HepG2 (cell line): ENCODE data around the gene TSEN54. TPM values are rescaled to one million over a fixed set of nuclear protein-coding genes. Genes with fewer than 3 reads are reported as not detected.

Experiments
- AGO2 ChIP-seq: fragments of 200-400 bp; formaldehyde crosslinking; optimal IDR thresholded peaks from 2 replicates; pipeline ENCODE3; 2017; ENCODE audit warnings: mild to moderate bottlenecking, low read depth, low read length, moderate library complexity
- BCL3 ChIP-seq: sonication (generic); formaldehyde crosslinking; IDR thresholded peaks from 2 replicates; pipeline ENCODE4 v1.5.1; 2020; ENCODE audit warnings: mild to moderate bottlenecking, missing genetic modification reagents, moderate library complexity
- CEBPB ChIP-seq: IDR thresholded peaks from 2 replicates; pipeline ENCODE4 v1.6.1; 2011; ENCODE audit warnings: low read depth, low read length, improper control_type of control experiment, borderline replicate concordance
- CHD2 ChIP-seq: IDR thresholded peaks from 2 replicates; pipeline ENCODE4 v1.6.1; 2011; ENCODE audit warnings: low read depth, low read length, improper control_type of control experiment
- EHMT2 ChIP-seq: fragments of 200-600 bp; sonication (generic); IDR thresholded peaks from 2 replicates; pipeline ENCODE4 v1.7.0; 2017; ENCODE audit warnings: antibody characterized with exemption, low read depth, low read length, borderline replicate concordance
- ELF3 ChIP-seq: IDR thresholded peaks from 2 replicates; pipeline ENCODE4 v1.6.1; 2016; ENCODE audit warnings: missing genetic modification reagents, missing compliant biosample characterization
- ETV5 ChIP-seq: IDR thresholded peaks from 2 replicates; pipeline ENCODE4 v1.6.1; 2018; ENCODE audit warnings: missing biosample characterization, missing genetic modification reagents, inconsistent platforms, borderline replicate concordance
- FOXP4 ChIP-seq: sonication (generic); formaldehyde crosslinking; IDR thresholded peaks from 2 replicates; pipeline ENCODE4 v1.4.0; 2020; ENCODE audit warnings: missing genetic modification reagents
- GATAD1 ChIP-seq: IDR thresholded peaks from 2 replicates; pipeline ENCODE4 v1.6.1; 2016; ENCODE audit warnings: missing genetic modification reagents, missing compliant biosample characterization
- HDAC6 ChIP-seq: fragments of 200-600 bp; sonication (generic); IDR thresholded peaks from 2 replicates; pipeline ENCODE4 v1.7.0; 2017; ENCODE audit warnings: mild to moderate bottlenecking, antibody characterized with exemption, low read length, low read depth
- HNRNPL ChIP-seq: fragments of 200-400 bp; formaldehyde crosslinking; IDR thresholded peaks from 2 replicates; pipeline ENCODE4 v1.6.1; 2017; ENCODE audit warnings: mild to moderate bottlenecking, low read depth, low read length
- MBD4 ChIP-seq: IDR thresholded peaks from 2 replicates; pipeline ENCODE4 v1.6.1; 2012; ENCODE audit warnings: low read length, inconsistent platforms, borderline replicate concordance
- PPARG ChIP-seq: conservative IDR thresholded peaks from 2 replicates; pipeline ENCODE4 v1.6.1; 2016; ENCODE audit warnings: missing biosample characterization, missing genetic modification reagents
- RELA ChIP-seq: sonication (generic); formaldehyde crosslinking; IDR thresholded peaks from 2 replicates; pipeline ENCODE4 v1.4.0; 2020; ENCODE audit warnings: missing genetic modification reagents
- RXRB ChIP-seq: IDR thresholded peaks from 2 replicates; pipeline ENCODE4 v1.6.1; 2016; ENCODE audit warnings: borderline replicate concordance, missing genetic modification reagents, missing compliant biosample characterization
- SIX4 ChIP-seq: sonication (generic); formaldehyde crosslinking; IDR thresholded peaks from 2 replicates; pipeline ENCODE4 v1.4.0; 2020; ENCODE audit warnings: missing genetic modification reagents
- SOX13 ChIP-seq, 3 experiments: fragments of 450-650 bp in 1 of 3; sonication (generic) in 1 of 3; formaldehyde crosslinking in 1 of 3; IDR thresholded peaks in 2 of 3; conservative IDR thresholded peaks in 1 of 3; 2 replicates each; pipeline versions ENCODE4 v1.5.0 to v1.6.1; 2016 to 2020; ENCODE audit warnings: antibody characterized with exemption in 1 of 3, mild to moderate bottlenecking in 1 of 3, missing compliant biosample characterization in 1 of 3, missing genetic modification reagents in 1 of 3, moderate library complexity in 1 of 3
- SP5 ChIP-seq: IDR thresholded peaks from 2 replicates; pipeline ENCODE4 v1.6.1; 2016; ENCODE audit warnings: low read depth, borderline replicate concordance
- TBP ChIP-seq: sonication (generic); formaldehyde crosslinking; IDR thresholded peaks from 2 replicates; pipeline ENCODE4 v1.5.0; 2020; ENCODE audit warnings: missing genetic modification reagents
- TBX2 ChIP-seq: sonication (generic); formaldehyde crosslinking; IDR thresholded peaks from 2 replicates; pipeline ENCODE4 v1.5.0; 2020; ENCODE audit warnings: missing genetic modification reagents, mild to moderate bottlenecking, borderline replicate concordance
- THAP11 ChIP-seq: IDR thresholded peaks from 2 replicates; pipeline ENCODE4 v1.6.1; 2016; ENCODE audit warnings: missing biosample characterization, missing genetic modification reagents
- ZEB1 ChIP-seq: IDR thresholded peaks from 2 replicates; pipeline ENCODE4 v1.6.1; 2012; ENCODE audit warnings: mild to moderate bottlenecking, low read depth, inconsistent platforms; ENCODE audit not compliant: insufficient replicate concordance
- ZNF160 ChIP-seq: sonication (generic); formaldehyde crosslinking; IDR thresholded peaks from 2 replicates; pipeline ENCODE4 v1.8.0; 2022; ENCODE audit warnings: mild to moderate bottlenecking, inconsistent platforms, missing genetic modification reagents
- ZNF274 ChIP-seq: sonication (generic); formaldehyde crosslinking; IDR thresholded peaks from 2 replicates; pipeline ENCODE4 v1.5.1; 2020; ENCODE audit warnings: mild to moderate bottlenecking, missing genetic modification reagents
- ZNF513 ChIP-seq: sonication (generic); formaldehyde crosslinking; conservative IDR thresholded peaks from 2 replicates; pipeline ENCODE4 v1.5.0; 2020; ENCODE audit warnings: missing genetic modification reagents
- ZNF678 ChIP-seq: sonication (generic); formaldehyde crosslinking; IDR thresholded peaks from 2 replicates; pipeline ENCODE4 v1.4.0; 2020; ENCODE audit warnings: mild to moderate bottlenecking, missing genetic modification reagents
- ZSCAN21 ChIP-seq: sonication (generic); formaldehyde crosslinking; IDR thresholded peaks from 2 replicates; pipeline ENCODE4 v1.8.0; 2022; ENCODE audit warnings: mild to moderate bottlenecking, missing genetic modification reagents, moderate library complexity, borderline replicate concordance
- ZSCAN31 ChIP-seq: sonication (generic); formaldehyde crosslinking; IDR thresholded peaks from 2 replicates; pipeline ENCODE4 v1.5.0; 2020; ENCODE audit warnings: low read depth, mild to moderate bottlenecking, missing genetic modification reagents
- polyA plus RNA-seq, 8 experiments: library from polyadenylated mRNA; depleted of rRNA in 3 of 8; stranded (reverse) in 7 of 8; unstranded in 1 of 8; fragments of >200 nt; fragmentation: Illumina TruSeq in 4 of 8; extraction: Trizol in 4 of 8; gene quantifications; 2 replicates each; pipeline versions ENCODE4 v1.2.1 to v1.2.3, GENCODE V29; 2011 to 2016; ENCODE audit warnings: low read depth in 4 of 8, missing spikeins in 1 of 8, mixed read lengths in 1 of 8; ENCODE audit not compliant: insufficient read depth in 1 of 8
- total RNA-seq, 5 experiments: library from RNA; depleted of rRNA; stranded (reverse); fragments of >200 nt; fragmentation: Illumina TruSeq; extraction: Trizol; gene quantifications; 2 replicates each; pipeline ENCODE4 v1.2.3, GENCODE V29; 2016; ENCODE audit warnings: low read depth in 1 of 5

The TSEN54 gene
- total and polyA plus RNA-seq, 2 of the 13 experiments (the other 11 are each of a cell fraction or from before 2014, with no cell fraction given), result 62.9 to 63.3 TPM

- TF ChIP-seq ZNF513, result no peak
- TF ChIP-seq CHD2, result no peak
- TF ChIP-seq ZEB1, result no peak
- no peak for TF ChIP-seq ZNF678
- 0 out of 2 replicates have a peak, but pooled peaks have one; percentile 22 for TF ChIP-seq GATAD1 (CRISPR knock-in tag)
- no peak for TF ChIP-seq THAP11 (CRISPR knock-in tag)
- no peak for TF ChIP-seq ZNF274 (CRISPR knock-in tag)
- no peak for TF ChIP-seq TBP (CRISPR knock-in tag)
- no peak for TF ChIP-seq SIX4 (CRISPR knock-in tag)
- TF ChIP-seq ZSCAN31, result 0 out of 2 replicates have a peak, but pooled peaks have one; percentile 49
- no peak for TF ChIP-seq ZNF160 (CRISPR knock-in tag)
- TF ChIP-seq TBX2, result peak; percentile 74; the same call in 1 of the 2 replicates
- TF ChIP-seq MBD4, result no peak
- 0 out of 2 replicates have a peak, but pooled peaks have one; percentile 22 for TF ChIP-seq FOXP4
- TF ChIP-seq SOX13 (IDR thresholded peaks at IDR 0.05), result no peak
- peak in 1 of 2 experiments; percentile 41; a peak in 1 of 4 replicates for TF ChIP-seq SOX13 (CRISPR knock-in tag; conservative IDR thresholded peaks at IDR 0.05 in 1 of 2, IDR thresholded peaks at IDR 0.05 in 1 of 2)
- no peak for TF ChIP-seq PPARG (CRISPR knock-in tag)
- peak; percentile 33; the same call in 1 of the 2 replicates for TF ChIP-seq ELF3 (CRISPR knock-in tag)
- TF ChIP-seq HNRNPL, result 0 out of 2 replicates have a peak, but pooled peaks have one; percentile 26
- TF ChIP-seq ETV5, result peak; percentile 8; the same call in 1 of the 2 replicates
- TF ChIP-seq CEBPB, result no peak
- peak; percentile 95 for TF ChIP-seq RXRB (CRISPR knock-in tag)
- TF ChIP-seq HDAC6, result no peak
- TF ChIP-seq AGO2, result peak; percentile 46
- no peak for TF ChIP-seq ZSCAN21 (CRISPR knock-in tag)
- no peak for TF ChIP-seq RELA
- no peak for TF ChIP-seq EHMT2
- TF ChIP-seq SP5 (CRISPR knock-in tag), result peak; percentile 63
- no peak for TF ChIP-seq BCL3 (CRISPR knock-in tag)
Observed at GRCh38 chr17:75555679-75556153, 39.4 kb downstream of the TSEN54 start (continued).
